Sigmoid colon (tissue), 7 donors: ENCODE data around the gene TMEM184B. TPM values are rescaled to one million over a fixed set of nuclear protein-coding genes. Genes with fewer than 3 reads are reported as not detected.

Source experiments
- DNase-seq: peaks from one replicate; pipeline ENCODE4 v3.0.0-alpha.2; 2019
- H3K27ac ChIP-seq, 4 donors: fragments of 200-600 bp; sonication (generic); one replicate each; pipeline ENCODE4 v1.5.1; 2016 to 2019; ENCODE audit warnings: mild to moderate bottlenecking in 1 of 4
- H3K27me3 ChIP-seq, 3 donors: fragments of 200-600 bp; sonication (generic); one replicate each; pipeline ENCODE4 v1.5.1; 2019; ENCODE audit warnings: mild to moderate bottlenecking in 1 of 3
- H3K36me3 ChIP-seq, 4 donors: fragments of 200-600 bp; sonication (generic); one replicate each; pipeline ENCODE4 v1.5.1; 2016 to 2019
- H3K4me1 ChIP-seq, 4 donors: fragments of 200-600 bp; sonication (generic); one replicate each; pipeline ENCODE4 v1.5.1; 2017 to 2019
- H3K4me3 ChIP-seq, 4 donors: fragments of 200-600 bp; sonication (generic); one replicate each; pipeline ENCODE4 v1.5.1; 2017 to 2019; ENCODE audit warnings: mild to moderate bottlenecking in 2 of 4, moderate library complexity in 1 of 4
- H3K9me3 ChIP-seq, 4 donors: fragments of 200-600 bp in 3 of 4; sonication (generic) in 3 of 4; one replicate each; pipeline versions ENCODE4 v1.5.1 to v1.6.1; 2013 to 2019
- CTCF ChIP-seq, 4 experiments: fragments of 450-650 bp in 3 of 4; fragments of 200-600 bp in 1 of 4; IDR thresholded peaks; one replicate each; pipeline ENCODE4 v1.5.1; 2016 to 2019; ENCODE audit warnings: antibody characterized with exemption in 4 of 4, mild to moderate bottlenecking in 3 of 4, moderate library complexity in 2 of 4
- EP300 ChIP-seq, 4 donors: sonication (generic); formaldehyde crosslinking; IDR thresholded peaks; one replicate each; pipeline ENCODE4 v1.6.1; 2017; ENCODE audit warnings: antibody characterized with exemption in 4 of 4
- POLR2A ChIP-seq, 2 donors: fragments of 450-650 bp; IDR thresholded peaks; one replicate each; pipeline ENCODE4 v1.6.1; 2016; ENCODE audit warnings: antibody characterized with exemption in 2 of 2, mild to moderate bottlenecking in 2 of 2, moderate library complexity in 2 of 2
- POLR2AphosphoS5 ChIP-seq, 4 donors: sonication (generic); formaldehyde crosslinking; IDR thresholded peaks; one replicate each; pipeline ENCODE4 v1.6.1; 2017; ENCODE audit warnings: antibody characterized with exemption in 4 of 4
- WGBS, 2 donors: extraction: QIAGEN DNeasy Blood & Tissue Kit; methylation state at CpG; one replicate each; pipeline ENCODE4 v1.1.7; 2013; 5-methylcytosine and 5-hydroxymethylcytosine counted together
- intact Hi-C: fragments of 100-400 bp; cut with DNase I; formaldehyde crosslinking; loops from one replicate; pipeline ENCODE4 v1.15.1; 2023
- polyA plus RNA-seq, 3 donors: library from polyadenylated mRNA; stranded (reverse); fragments of 200-250 nt; gene quantifications; one replicate each; pipeline ENCODE4 v1.2.3, GENCODE V29; 2013
- total RNA-seq, 4 donors: library from RNA; depleted of rRNA; stranded (reverse); fragments of >200 nt; gene quantifications; one replicate each; pipeline ENCODE4 v1.1.0, GENCODE V29; 2016
- donor health status: healthy with polysubstance abuse.
- donor health status: Bipolar disorder and iron deficiency.
- donor health status: healthy.

The TMEM184B gene
- total and polyA plus RNA-seq, 7 donors, result 7.2 to 96.4 (median 42.6) TPM

- 67 to 73% methylated on average over 8 of the region's 8 CpGs for WGBS, 2 donors
- peaks cover 0 to 6% (median 0%) of the 10 kb centered on the region in 4 donors for H3K36me3 ChIP-seq
- H3K27me3 ChIP-seq, result no peaks in the 10 kb centered on the region
- intact Hi-C loops, result loop anchor here (5.0 kb wide), 1 partner anchor 42 kb away; no protein-coding TSS in a partner anchor
- H3K9me3 ChIP-seq, result no peaks in the 10 kb centered on the region
- peak overlapping the region; percentile 83 to 93 (median 90) for H3K27ac ChIP-seq
- TF ChIP-seq EP300 (IDR thresholded peaks at IDR 0.05) (peak in 2 of 4 donors; percentile 35 to 73), POLR2AphosphoS5 (IDR thresholded peaks at IDR 0.05) (peak in 2 of 4 donors; percentile 17 to 58), CTCF (IDR thresholded peaks at IDR 0.05) (no peak), POLR2A (IDR thresholded peaks at IDR 0.05) (no peak)
- no peak overlapping the region for H3K4me3 ChIP-seq
- peak; percentile 84 for DNase-seq
- peaks cover 0 to 71% (median 60%) of the 10 kb centered on the region in 4 donors for H3K4me1 ChIP-seq
Measured at GRCh38 chr22:38258895-38259294, 13.9 kb downstream of the TMEM184B start.

- peaks cover 0 to 63% (median 58%) of the 10 kb centered on the region in 4 donors for H3K4me1 ChIP-seq
- DNase-seq, result no peak
- intact Hi-C loops, result loop anchor here (5.0 kb wide), 1 partner anchor 40 kb away; no protein-coding TSS in a partner anchor
- peak overlapping the region; percentile 83 to 93 (median 90) for H3K27ac ChIP-seq
- no peak for TF ChIP-seq POLR2A (IDR thresholded peaks at IDR 0.05)
- no peak for TF ChIP-seq POLR2AphosphoS5 (IDR thresholded peaks at IDR 0.05)
- no peak for TF ChIP-seq CTCF (IDR thresholded peaks at IDR 0.05)
- no peak for TF ChIP-seq EP300 (IDR thresholded peaks at IDR 0.05)
- no peaks in the 10 kb centered on the region for H3K9me3 ChIP-seq
- no peaks in the 10 kb centered on the region for H3K36me3 ChIP-seq
- peak overlapping the region in 3 of 4 donors; percentile 23 to 36 (median 35) for H3K4me3 ChIP-seq
- 21 to 59% methylated on average over 4 of the region's 4 CpGs for WGBS, 2 donors
- no peaks in the 10 kb centered on the region for H3K27me3 ChIP-seq
Measured at GRCh38 chr22:38257650-38258250, 15.1 kb downstream of the TMEM184B start.

GRCh38 chr22:38257181-38257580, 15.6 kb downstream of the TMEM184B start:
- 27 to 56% methylated on average over 14 of the region's 14 CpGs for WGBS, 2 donors
- intact Hi-C loops, result loop anchor here (5.0 kb wide), 1 partner anchor 40 kb away; no protein-coding TSS in a partner anchor
- peak overlapping the region in 3 of 4 donors; percentile 23 to 36 (median 35) for H3K4me3 ChIP-seq
- no peaks in the 10 kb centered on the region for H3K36me3 ChIP-seq
- peak; percentile 78 for DNase-seq
- H3K9me3 ChIP-seq, result no peaks in the 10 kb centered on the region
- no peaks in the 10 kb centered on the region for H3K27me3 ChIP-seq
- TF ChIP-seq POLR2AphosphoS5 (IDR thresholded peaks at IDR 0.05) (peak; percentile 14 to 56 (median 46)), POLR2A (IDR thresholded peaks at IDR 0.05) (no peak), EP300 (IDR thresholded peaks at IDR 0.05) (peak in 2 of 4 donors; percentile 19 to 66)
- H3K4me1 ChIP-seq, result peaks cover 0 to 63% (median 53%) of the 10 kb centered on the region in 4 donors
- H3K27ac ChIP-seq, result peak overlapping the region; percentile 83 to 93 (median 90)

GRCh38 chr22:38255697-38256096, 17.1 kb downstream of the TMEM184B start:
- Histone ChIP-seq H3K36me3 (no peaks in the 10 kb centered on the region), H3K9me3 (no peaks in the 10 kb centered on the region), H3K4me1 (peaks cover 0 to 63% (median 48%) of the 10 kb centered on the region in 4 donors), H3K4me3 (no peak overlapping the region), H3K27me3 (no peaks in the 10 kb centered on the region), H3K27ac (peak overlapping the region in 3 of 4 donors; percentile 89 to 93 (median 92))
- intact Hi-C loops, result loop anchor here (5.0 kb wide), 1 partner anchor 38 kb away; no protein-coding TSS in a partner anchor
- no peak for TF ChIP-seq POLR2AphosphoS5 (IDR thresholded peaks at IDR 0.05)
- no peak for TF ChIP-seq CTCF (IDR thresholded peaks at IDR 0.05)
- TF ChIP-seq EP300 (IDR thresholded peaks at IDR 0.05), result no peak
- no peak for TF ChIP-seq POLR2A (IDR thresholded peaks at IDR 0.05)
- WGBS, 2 donors, result 95% methylated on average over 2 of the region's 2 CpGs
- no peak for DNase-seq

- peaks cover 0 to 49% (median 30%) of the 10 kb centered on the region in 4 donors for H3K4me1 ChIP-seq
- intact Hi-C loops, result no loop called here
- 82 to 86% methylated on average over 7 of the region's 7 CpGs for WGBS, 2 donors
Measured at GRCh38 chr22:38251341-38251692, 21.5 kb downstream of the TMEM184B start.

More at GRCh38 chr22:38251341-38251692, 21.5 kb downstream of the TMEM184B start:
- Histone ChIP-seq H3K36me3 (peaks cover 1 to 14% (median 11%) of the 10 kb centered on the region in 4 donors), H3K27me3 (no peaks in the 10 kb centered on the region), H3K27ac (no peak overlapping the region), H3K9me3 (no peaks in the 10 kb centered on the region), H3K4me3 (no peak overlapping the region)
- no peak for TF ChIP-seq EP300 (IDR thresholded peaks at IDR 0.05)
- TF ChIP-seq CTCF (IDR thresholded peaks at IDR 0.05), result no peak
- TF ChIP-seq POLR2AphosphoS5 (IDR thresholded peaks at IDR 0.05), result no peak
- no peak for TF ChIP-seq POLR2A (IDR thresholded peaks at IDR 0.05)
- DNase-seq, result no peak
